ENCODE measurements around the gene C9orf85. TPM values are rescaled to one million over a fixed set of nuclear protein-coding genes. Genes with fewer than 3 reads are reported as not detected.

The C9orf85 gene
- total and polyA plus RNA-seq, 10 of the 15 experiments (the other 5 are each of a cell fraction or from before 2014, with no cell fraction given), result 9.1 to 22.6 (median 16.4) TPM

DNA sequence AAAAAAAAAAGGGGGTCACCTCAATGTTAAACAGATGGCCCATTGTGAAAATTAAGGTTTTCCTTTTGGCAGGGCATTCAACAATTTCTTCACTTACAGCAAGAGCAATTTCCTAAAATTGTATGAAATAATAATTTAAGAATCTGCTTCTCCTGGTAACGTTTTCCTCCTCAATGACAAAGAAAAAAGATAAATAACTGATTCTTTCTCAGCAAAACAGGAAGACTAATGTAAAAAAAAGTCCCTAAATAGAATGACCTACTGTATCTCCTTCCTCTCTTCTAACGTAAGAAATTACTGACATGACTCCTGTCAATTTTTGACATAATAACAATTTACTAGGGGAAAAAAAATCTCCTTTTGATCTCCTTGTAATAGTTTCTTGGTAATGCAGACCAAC lies 26.0 kb upstream of the C9orf85 start:
- peaks cover 27% of the 10 kb centered on the region for H3K79me2 ChIP-seq (ENCODE audit: control insufficient read depth, insufficient read depth, low read length)

More for the DNA sequence above, 26.0 kb upstream of the C9orf85 start:
- ChIA-PET SMC1A (ENCODE audit: uncharacterized antibody, unreplicated experiment) (interaction anchor here (1.3 to 2.8 kb wide), 2 partner anchors 11 to 26 kb away, joined by 5 to 15 read pairs; no protein-coding TSS in a partner anchor), CTCF (no interaction called here), RAD21 (ENCODE audit: unreplicated experiment) (interaction anchor here (1.1 kb wide), 1 partner anchor 21 kb away, joined by 3 read pairs; no protein-coding TSS in a partner anchor), POLR2A (interaction anchor here (0.5 kb wide), 1 partner anchor 41 kb away, joined by 4 read pairs; no protein-coding TSS in a partner anchor)
- H4K20me1 ChIP-seq (ENCODE audit: control insufficient read depth, insufficient read depth), result no peaks in the 10 kb centered on the region
- DNase-seq (ENCODE audit: low read depth, low spot score) (no peak), ATAC-seq (no peak), FAIRE-seq (no peak)
- WGBS (ENCODE audit: insufficient coverage, insufficient replicate concordance, low lambda C conversion rate, missing lambda C conversion rate), result 22% methylated on average over 2 of the region's 2 CpGs
- H3K4me2 ChIP-seq (ENCODE audit: control insufficient read depth, insufficient read depth), result no peak overlapping the region
- H3K36me3 ChIP-seq (ENCODE audit: control insufficient read depth in 2 of 2, insufficient read depth in 2 of 2, low read length in 1 of 2), result peaks cover 0 to 4% of the 10 kb centered on the region in 2 experiments; a peak in 2 of 4 replicates
- no peaks in the 10 kb centered on the region for H3K4me1 ChIP-seq (ENCODE audit: control insufficient read depth, insufficient read depth, low read length)
- no peak overlapping the region for H2AFZ ChIP-seq (ENCODE audit: control insufficient read depth, low read depth, low read length)
- H3K27me3 ChIP-seq (replicated peaks in 1 of 2; ENCODE audit: control insufficient read depth in 2 of 2, insufficient read depth in 2 of 2, low read length in 1 of 2), result no peaks in the 10 kb centered on the region
- no peak overlapping the region for H3K27ac ChIP-seq (ENCODE audit: control insufficient read depth, insufficient read depth)
- in situ Hi-C loops (cut with MboI) (no loop called here), intact Hi-C loops (cut with micrococcal nuclease; ENCODE audit: unreplicated experiment) (no loop called here)
- no peak overlapping the region for H3K4me3 ChIP-seq
- BruUV-seq (replicated peaks), result no TSS peak
- no peak overlapping the region for H3K9ac ChIP-seq (ENCODE audit: control insufficient read depth, insufficient read depth, low read length)
- peaks cover 11% of the 10 kb centered on the region for H3K9me3 ChIP-seq (replicated peaks; ENCODE audit: control insufficient read depth, insufficient read depth, low read length)
- TF ChIP-seq NR2C1 (IDR thresholded peaks at IDR 0.05) (no peak), CEBPB (IDR thresholded peaks at IDR 0.05; ENCODE audit: borderline replicate concordance in 1 of 2, low read depth in 2 of 2, low read length in 2 of 2) (no peak), BHLHE40 (IDR thresholded peaks at IDR 0.05; ENCODE audit: borderline replicate concordance in 1 of 2, low read depth in 2 of 2, low read length in 1 of 2) (no peak), ZNF622 (IDR thresholded peaks at IDR 0.05) (no peak), FOS (IDR thresholded peaks at IDR 0.05; ENCODE audit: borderline replicate concordance, extremely low read depth, insufficient read length) (no peak), CREB1 (IDR thresholded peaks at IDR 0.05; ENCODE audit: low read depth) (no peak), MEF2A (IDR thresholded peaks at IDR 0.05; ENCODE audit: insufficient read depth, low read depth, low read length) (no peak), BMI1 (IDR thresholded peaks at IDR 0.05; ENCODE audit: borderline replicate concordance) (no peak), EZH2 (IDR thresholded peaks at IDR 0.05; ENCODE audit: borderline replicate concordance, control insufficient read depth, low read depth, low read length) (no peak), CREM (IDR thresholded peaks at IDR 0.05; ENCODE audit: low read depth) (no peak), ZNF24 (IDR thresholded peaks at IDR 0.05) (no peak), ZNF274 (IDR thresholded peaks at IDR 0.05; ENCODE audit: insufficient read depth, insufficient read length) (no peak), EP300 (IDR thresholded peaks at IDR 0.05; ENCODE audit: borderline replicate concordance in 1 of 2, control insufficient read depth in 1 of 2, low read depth in 2 of 2, low read length in 2 of 2) (no peak), IKZF1 (conservative IDR thresholded peaks at IDR 0.05) (no peak), TARDBP (IDR thresholded peaks at IDR 0.05; ENCODE audit: borderline replicate concordance) (no peak)
- TF ChIP-seq, protein P1, sequence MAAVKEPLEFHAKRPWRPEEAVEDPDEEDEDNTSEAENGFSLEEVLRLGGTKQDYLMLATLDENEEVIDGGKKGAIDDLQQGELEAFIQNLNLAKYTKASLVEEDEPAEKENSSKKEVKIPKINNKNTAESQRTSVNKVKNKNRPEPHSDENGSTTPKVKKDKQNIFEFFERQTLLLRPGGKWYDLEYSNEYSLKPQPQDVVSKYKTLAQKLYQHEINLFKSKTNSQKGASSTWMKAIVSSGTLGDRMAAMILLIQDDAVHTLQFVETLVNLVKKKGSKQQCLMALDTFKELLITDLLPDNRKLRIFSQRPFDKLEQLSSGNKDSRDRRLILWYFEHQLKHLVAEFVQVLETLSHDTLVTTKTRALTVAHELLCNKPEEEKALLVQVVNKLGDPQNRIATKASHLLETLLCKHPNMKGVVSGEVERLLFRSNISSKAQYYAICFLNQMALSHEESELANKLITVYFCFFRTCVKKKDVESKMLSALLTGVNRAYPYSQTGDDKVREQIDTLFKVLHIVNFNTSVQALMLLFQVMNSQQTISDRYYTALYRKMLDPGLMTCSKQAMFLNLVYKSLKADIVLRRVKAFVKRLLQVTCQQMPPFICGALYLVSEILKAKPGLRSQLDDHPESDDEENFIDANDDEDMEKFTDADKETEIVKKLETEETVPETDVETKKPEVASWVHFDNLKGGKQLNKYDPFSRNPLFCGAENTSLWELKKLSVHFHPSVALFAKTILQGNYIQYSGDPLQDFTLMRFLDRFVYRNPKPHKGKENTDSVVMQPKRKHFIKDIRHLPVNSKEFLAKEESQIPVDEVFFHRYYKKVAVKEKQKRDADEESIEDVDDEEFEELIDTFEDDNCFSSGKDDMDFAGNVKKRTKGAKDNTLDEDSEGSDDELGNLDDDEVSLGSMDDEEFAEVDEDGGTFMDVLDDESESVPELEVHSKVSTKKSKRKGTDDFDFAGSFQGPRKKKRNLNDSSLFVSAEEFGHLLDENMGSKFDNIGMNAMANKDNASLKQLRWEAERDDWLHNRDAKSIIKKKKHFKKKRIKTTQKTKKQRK (IDR thresholded peaks at IDR 0.05; ENCODE audit: low read depth, low read length), result no peak
